HG03521 (cell line): ENCODE measurements around the gene LTB.

Experiments used
- ATAC-seq: cut with Tn5 transposase; IDR thresholded peaks from one replicate; pipeline ENCODE4 v1.9.1; 2021; ENCODE audit warnings: mild to moderate bottlenecking, moderate library complexity; ENCODE audit not compliant: unreplicated experiment

Gene LTB

GRCh38 chr6:31531771-31532643 lies 50.2 kb downstream of the LTB start:
- ATAC-seq = no peak

GRCh38 chr6:31531162-31531561 lies 51.1 kb downstream of the LTB start:
- no peak for ATAC-seq

- no peak for ATAC-seq
Measured at GRCh38 chr6:31530659-31531058, 51.6 kb downstream of the LTB start.
